GM19467 (cell line): ENCODE data around the gene FAHD2B.
"Not testable (repeated sequence)": the region's sequence is repeated elsewhere in the genome, so short reads cannot be mapped to it uniquely, and the experiment has no call there.

Source experiments
- ATAC-seq: cut with Tn5 transposase; IDR thresholded peaks from one replicate; pipeline ENCODE4 v1.9.1; 2021; ENCODE audit warnings: mild to moderate bottlenecking, moderate library complexity; ENCODE audit not compliant: unreplicated experiment

FAHD2B gene

GRCh38 chr2:97068074-97068473 lies 26.6 kb downstream of the FAHD2B start:
- no peak for ATAC-seq

GRCh38 chr2:97067279-97068004 lies 27.2 kb downstream of the FAHD2B start:
- ATAC-seq: no peak

- not testable (repeated sequence) for ATAC-seq
These were observed 28.7 kb downstream of the FAHD2B start for GRCh38 chr2:97066030-97066429.

- not testable (repeated sequence) for ATAC-seq
These were observed 32.7 kb downstream of the FAHD2B start for GRCh38 chr2:97062020-97062419.

- not testable (repeated sequence) for ATAC-seq
These were observed 34.9 kb downstream of the FAHD2B start for GRCh38 chr2:97059782-97060181.

- ATAC-seq: not testable (repeated sequence)
These were observed 38.5 kb downstream of the FAHD2B start for GRCh38 chr2:97056150-97056549.

GRCh38 chr2:97050032-97050431 lies 44.6 kb downstream of the FAHD2B start:
- ATAC-seq: not testable (repeated sequence)

- ATAC-seq: not testable (repeated sequence)
These were observed 46.2 kb downstream of the FAHD2B start for GRCh38 chr2:97048448-97048847.

GRCh38 chr2:97046676-97047075 lies 48.0 kb downstream of the FAHD2B start:
- not testable (repeated sequence) for ATAC-seq

GRCh38 chr2:97045895-97046499 lies 48.7 kb downstream of the FAHD2B start:
- ATAC-seq: not testable (repeated sequence)
